Activated CD4-positive, alpha-beta T cell treated with anti-CD3 and anti-CD28 coated beads for 48 hours (primary cell): ENCODE results near the gene CEP55.
"Not testable (repeated sequence)": the region's sequence is repeated elsewhere in the genome, so short reads cannot be mapped to it uniquely, and the experiment has no call there.

Experiments
- DNase-seq: peaks from one replicate; pipeline ENCODE4 v3.0.0-alpha.2; 2020

Gene CEP55

GRCh38 chr10:93496322-93497041 lies at the start of gene CEP55:
Gene CEP55 (plus strand): TSS chr10:93496612. CDS start chr10:93500052, 3,440 bp downstream.
- peak; percentile 97 for DNase-seq

GRCh38 chr10:93447019-93447418 lies 49.4 kb upstream of the CEP55 start:
- DNase-seq, result no peak

- DNase-seq, result no peak
These were observed 48.4 kb upstream of the CEP55 start for GRCh38 chr10:93447970-93448369.

GRCh38 chr10:93451244-93451947 lies 45.0 kb upstream of the CEP55 start:
- DNase-seq, result no peak

- peak; percentile 42 for DNase-seq
These were observed 44.3 kb upstream of the CEP55 start for GRCh38 chr10:93452143-93452542.

GRCh38 chr10:93454146-93454545 lies 42.3 kb upstream of the CEP55 start:
- no peak for DNase-seq

- DNase-seq, result no peak
These were observed 41.7 kb upstream of the CEP55 start for GRCh38 chr10:93454736-93455135.

- no peak for DNase-seq
These were observed 39.9 kb upstream of the CEP55 start for GRCh38 chr10:93456480-93456879.

- no peak for DNase-seq
These were observed 38.9 kb upstream of the CEP55 start for GRCh38 chr10:93457511-93457910.

GRCh38 chr10:93458821-93459257 lies 37.6 kb upstream of the CEP55 start:
- peak; percentile 35 for DNase-seq

- no peak for DNase-seq
These were observed 36.9 kb upstream of the CEP55 start for GRCh38 chr10:93459466-93459865.

- DNase-seq, result no peak
These were observed 35.2 kb upstream of the CEP55 start for GRCh38 chr10:93461109-93461806.

- no peak for DNase-seq
These were observed 34.6 kb upstream of the CEP55 start for GRCh38 chr10:93461807-93462178.

- no peak for DNase-seq
These were observed 34.0 kb upstream of the CEP55 start for GRCh38 chr10:93462371-93462770.

GRCh38 chr10:93462881-93463280 lies 33.5 kb upstream of the CEP55 start:
- DNase-seq, result peak; percentile 70

- no peak for DNase-seq
These were observed 32.5 kb upstream of the CEP55 start for GRCh38 chr10:93463723-93464476.

GRCh38 chr10:93464776-93465388 lies 31.5 kb upstream of the CEP55 start:
- no peak for DNase-seq

GRCh38 chr10:93465806-93466675 lies 30.4 kb upstream of the CEP55 start:
- no peak for DNase-seq

- not testable (repeated sequence) for DNase-seq
These were observed 28.8 kb upstream of the CEP55 start for GRCh38 chr10:93467635-93468034.

GRCh38 chr10:93468461-93469213 lies 27.8 kb upstream of the CEP55 start:
- peak; percentile 26 for DNase-seq

GRCh38 chr10:93469454-93469853 lies 27.0 kb upstream of the CEP55 start:
- DNase-seq, result no peak
